Osteoblast (primary cell): Measurements from ENCODE around the gene PITPNC1. TPM values are rescaled to one million over a fixed set of nuclear protein-coding genes. Genes with fewer than 3 reads are reported as not detected.
"Not testable (repeated sequence)": the region's sequence is repeated elsewhere in the genome, so short reads cannot be mapped to it uniquely, and the experiment has no call there.

ENCODE experiments used
- DNase-seq: peaks from one replicate; pipeline ENCODE4 v3.0.0; 2011; ENCODE audit warnings: low spot score, mixed read lengths; ENCODE audit not compliant: insufficient read length; ENCODE audit errors: missing footprints
- H2AFZ ChIP-seq: 2 replicates; pipeline ENCODE4 v1.6.0; 2011; ENCODE audit warnings: mild to moderate bottlenecking, low read length
- H3K27ac ChIP-seq: 2 replicates; pipeline ENCODE4 v1.5.1; 2011; ENCODE audit warnings: mild to moderate bottlenecking, low read depth, low read length, moderate library complexity
- H3K27me3 ChIP-seq: 2 replicates; pipeline ENCODE4 v1.6.0; 2012; ENCODE audit warnings: mild to moderate bottlenecking, control low read depth, inconsistent platforms, low read length, moderate library complexity; ENCODE audit not compliant: insufficient read depth
- H3K36me3 ChIP-seq: 2 replicates; pipeline ENCODE4 v1.5.1; 2011; ENCODE audit warnings: mild to moderate bottlenecking, low read length, control low read depth, moderate library complexity; ENCODE audit not compliant: insufficient read depth
- H3K4me1 ChIP-seq: 2 replicates; pipeline ENCODE4 v1.5.1; 2011; ENCODE audit warnings: mild to moderate bottlenecking, low read length, control low read depth, moderate library complexity; ENCODE audit not compliant: insufficient read depth
- H3K4me2 ChIP-seq: 2 replicates; pipeline ENCODE4 v1.6.0; 2011; ENCODE audit warnings: mild to moderate bottlenecking, low read length; ENCODE audit not compliant: insufficient read depth
- H3K4me3 ChIP-seq: fragments of 200-600 bp; sonication (generic); 3 replicates; pipeline ENCODE4 v1.5.1; 2012; ENCODE audit warnings: mild to moderate bottlenecking, low read length, inconsistent platforms; ENCODE audit not compliant: insufficient read depth
- H3K79me2 ChIP-seq: 2 replicates; pipeline ENCODE4 v1.6.0; 2012; ENCODE audit warnings: mild to moderate bottlenecking, low read length, control low read depth, inconsistent platforms; ENCODE audit not compliant: insufficient read depth
- H3K9me3 ChIP-seq: 2 replicates; pipeline ENCODE4 v1.5.1; 2011; ENCODE audit warnings: low read depth, low read length, control low read depth
- H4K20me1 ChIP-seq: 2 replicates; pipeline ENCODE4 v1.6.0; 2012; ENCODE audit warnings: mild to moderate bottlenecking, low read length, control low read depth; ENCODE audit not compliant: insufficient read depth
- total RNA-seq: library from RNA; depleted of rRNA; stranded (reverse); fragments of >200 nt; gene quantifications from 2 replicates; pipeline ENCODE4 v1.2.3, GENCODE V29; 2012
- TF ChIP-seq, protein P1 (sequence below): IDR thresholded peaks from 2 replicates; pipeline ENCODE4 v1.5.1; 2011; ENCODE audit warnings: mild to moderate bottlenecking, low read depth, low read length, moderate library complexity; ENCODE audit errors: extremely low read depth

Gene PITPNC1
- total RNA-seq, 1 donor: 6.2 TPM

DNA sequence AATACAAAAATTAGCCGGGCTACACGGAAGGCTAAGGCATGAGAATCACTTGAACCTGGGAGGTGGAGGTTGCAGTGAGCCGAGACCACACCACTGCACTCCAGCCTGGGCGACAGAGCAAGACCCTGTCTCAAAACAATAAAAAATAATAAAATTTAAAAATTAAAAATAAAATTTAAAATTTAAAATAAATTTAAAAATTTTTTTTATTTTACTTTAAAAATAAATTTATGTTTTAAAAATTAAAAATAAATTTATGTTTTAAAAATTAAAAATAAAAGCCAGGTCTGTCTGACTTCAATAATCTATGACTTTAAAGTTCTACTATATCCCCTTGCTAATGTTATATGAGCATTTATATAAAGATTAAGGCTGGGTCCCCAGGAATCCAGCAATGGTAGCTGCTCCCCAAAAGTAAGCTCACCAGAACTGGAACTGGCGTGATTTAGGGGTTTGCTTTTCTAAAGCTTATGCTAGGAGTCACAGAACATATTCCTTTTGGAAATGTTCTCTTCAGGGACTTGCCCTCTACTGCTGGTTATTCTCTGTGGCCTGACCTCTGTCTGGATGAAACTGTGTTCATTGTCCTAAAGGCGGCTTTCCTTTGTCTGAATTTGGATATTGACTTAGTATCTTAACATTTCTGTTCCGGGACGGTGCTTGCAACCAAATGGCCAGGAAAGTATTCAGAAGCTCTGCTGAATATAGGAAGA, 200.5 kb downstream of the PITPNC1 start:
- no peak for DNase-seq
- H4K20me1 ChIP-seq: no peaks in the 10 kb centered on the region
- no peak overlapping the region for H2AFZ ChIP-seq
- no peak overlapping the region for H3K27ac ChIP-seq
- H3K4me1 ChIP-seq: no peaks in the 10 kb centered on the region
- TF ChIP-seq, protein P1, sequence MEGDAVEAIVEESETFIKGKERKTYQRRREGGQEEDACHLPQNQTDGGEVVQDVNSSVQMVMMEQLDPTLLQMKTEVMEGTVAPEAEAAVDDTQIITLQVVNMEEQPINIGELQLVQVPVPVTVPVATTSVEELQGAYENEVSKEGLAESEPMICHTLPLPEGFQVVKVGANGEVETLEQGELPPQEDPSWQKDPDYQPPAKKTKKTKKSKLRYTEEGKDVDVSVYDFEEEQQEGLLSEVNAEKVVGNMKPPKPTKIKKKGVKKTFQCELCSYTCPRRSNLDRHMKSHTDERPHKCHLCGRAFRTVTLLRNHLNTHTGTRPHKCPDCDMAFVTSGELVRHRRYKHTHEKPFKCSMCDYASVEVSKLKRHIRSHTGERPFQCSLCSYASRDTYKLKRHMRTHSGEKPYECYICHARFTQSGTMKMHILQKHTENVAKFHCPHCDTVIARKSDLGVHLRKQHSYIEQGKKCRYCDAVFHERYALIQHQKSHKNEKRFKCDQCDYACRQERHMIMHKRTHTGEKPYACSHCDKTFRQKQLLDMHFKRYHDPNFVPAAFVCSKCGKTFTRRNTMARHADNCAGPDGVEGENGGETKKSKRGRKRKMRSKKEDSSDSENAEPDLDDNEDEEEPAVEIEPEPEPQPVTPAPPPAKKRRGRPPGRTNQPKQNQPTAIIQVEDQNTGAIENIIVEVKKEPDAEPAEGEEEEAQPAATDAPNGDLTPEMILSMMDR: no peak
- H3K27me3 ChIP-seq: no peaks in the 10 kb centered on the region
- no peaks in the 10 kb centered on the region for H3K9me3 ChIP-seq
- no peak overlapping the region for H3K4me3 ChIP-seq
- no peak overlapping the region for H3K4me2 ChIP-seq
- no peaks in the 10 kb centered on the region for H3K79me2 ChIP-seq
- H3K36me3 ChIP-seq: no peaks in the 10 kb centered on the region

DNA sequence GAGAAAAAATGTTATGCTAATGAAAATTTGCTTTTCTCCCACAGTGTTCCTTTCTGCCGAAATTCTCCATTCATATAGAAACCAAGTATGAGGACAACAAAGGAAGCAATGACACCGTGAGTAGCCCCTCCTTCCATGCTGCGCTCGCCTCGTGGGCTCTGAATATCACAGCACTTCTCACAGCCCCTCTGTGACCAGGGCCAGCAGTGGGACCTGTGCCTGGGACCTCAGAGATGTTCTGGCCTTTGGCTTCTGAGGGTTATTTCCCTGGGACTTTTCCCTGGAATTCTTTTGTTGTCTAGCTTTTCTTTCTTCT, 201.0 kb downstream of the PITPNC1 start:
- TF ChIP-seq, protein P1: no peak
- Histone ChIP-seq H3K36me3 (no peaks in the 10 kb centered on the region), H3K27me3 (no peaks in the 10 kb centered on the region), H4K20me1 (no peaks in the 10 kb centered on the region), H3K27ac (no peak overlapping the region), H3K9me3 (no peaks in the 10 kb centered on the region), H3K79me2 (no peaks in the 10 kb centered on the region), H3K4me3 (no peak overlapping the region), H2AFZ (no peak overlapping the region), H3K4me1 (no peaks in the 10 kb centered on the region), H3K4me2 (no peak overlapping the region)
- DNase-seq: no peak

DNA sequence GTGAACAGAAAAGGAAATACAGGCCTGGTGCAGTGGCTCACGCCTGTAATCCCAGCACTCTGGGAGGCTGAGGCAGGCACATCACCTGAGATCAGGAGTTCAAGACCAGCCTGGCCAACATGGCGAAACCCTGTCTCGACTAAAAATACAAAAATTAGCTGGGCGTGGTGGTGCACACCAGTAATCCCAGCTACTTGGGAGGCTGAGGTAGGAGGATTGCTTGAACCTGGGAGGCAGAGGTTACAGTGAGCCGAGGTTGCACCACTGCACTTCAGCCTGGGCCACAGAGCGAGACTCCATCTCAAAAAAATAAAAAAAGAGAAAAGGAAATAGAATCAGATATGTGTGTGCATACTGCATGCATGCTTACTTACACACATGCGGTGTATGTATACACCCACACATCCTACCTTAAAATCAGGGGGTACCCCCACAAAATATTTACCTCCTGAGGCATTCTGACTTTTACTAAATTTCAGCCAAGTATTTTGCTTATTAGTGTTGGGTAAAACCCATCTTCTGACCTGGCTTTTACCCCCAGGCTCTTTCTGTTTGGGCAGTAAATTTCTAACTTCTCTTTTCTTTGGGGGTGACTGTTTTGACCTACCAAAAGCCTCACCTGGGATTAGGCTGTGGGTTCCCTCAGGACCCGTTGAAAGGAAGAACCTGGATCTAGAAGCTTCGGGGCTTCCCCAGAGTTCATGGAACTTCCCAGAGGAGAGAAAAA, 201.8 kb downstream of the PITPNC1 start:
- not testable (repeated sequence) for H4K20me1 ChIP-seq, H3K4me3 ChIP-seq, H3K36me3 ChIP-seq, H3K27ac ChIP-seq, H3K79me2 ChIP-seq, H3K9me3 ChIP-seq, DNase-seq, H3K27me3 ChIP-seq, H3K4me2 ChIP-seq, H2AFZ ChIP-seq, H3K4me1 ChIP-seq

DNA sequence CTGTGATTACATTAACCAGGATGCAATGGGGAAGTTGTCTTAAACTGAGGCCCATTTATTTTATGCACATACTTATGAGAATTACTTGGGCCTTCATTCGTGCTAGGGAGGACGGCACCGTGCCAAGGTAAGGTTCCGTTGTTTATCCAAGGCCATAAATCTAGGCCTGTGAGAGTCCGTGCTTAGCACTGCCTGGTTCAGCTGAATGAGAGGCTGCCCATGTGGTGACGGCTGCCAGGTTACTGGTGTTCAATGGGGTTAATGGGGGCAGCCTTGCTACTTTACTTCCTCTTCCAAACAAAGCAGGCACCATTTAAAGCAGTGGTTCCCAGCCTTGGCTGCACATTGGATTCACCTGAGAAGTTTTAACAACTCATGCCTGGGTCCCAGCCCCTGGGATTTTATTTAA, 205.6 kb downstream of the PITPNC1 start:
- H4K20me1 ChIP-seq: no peaks in the 10 kb centered on the region
- H3K4me2 ChIP-seq: no peak overlapping the region
- no peak overlapping the region for H2AFZ ChIP-seq
- no peak overlapping the region for H3K27ac ChIP-seq
- TF ChIP-seq, protein P1: no peak
- H3K4me3 ChIP-seq: no peak overlapping the region
- no peaks in the 10 kb centered on the region for H3K36me3 ChIP-seq
- no peaks in the 10 kb centered on the region for H3K9me3 ChIP-seq
- no peak for DNase-seq
- no peaks in the 10 kb centered on the region for H3K79me2 ChIP-seq
- no peaks in the 10 kb centered on the region for H3K4me1 ChIP-seq
- H3K27me3 ChIP-seq: no peaks in the 10 kb centered on the region
